Neural progenitor cell (in vitro differentiated cells): ENCODE data around the gene LRRTM4.

Experiments used
- CTCF ChIP-seq: fragments of 200-600 bp; sonication (generic); IDR thresholded peaks from 2 replicates; pipeline ENCODE4 v1.5.1; 2017; ENCODE audit warnings: antibody characterized with exemption, mild to moderate bottlenecking
- EZH2 ChIP-seq: fragments of 200-600 bp; sonication (generic); IDR thresholded peaks from 2 replicates; pipeline ENCODE4 v1.6.1; 2017; ENCODE audit warnings: antibody characterized with exemption, mild to moderate bottlenecking, moderate library complexity
- EZH2phosphoT487 ChIP-seq: fragments of 200-600 bp; sonication (generic); IDR thresholded peaks from 2 replicates; pipeline ENCODE4 v1.6.1; 2017; ENCODE audit warnings: antibody characterized with exemption

- no peak for TF ChIP-seq CTCF
- TF ChIP-seq EZH2phosphoT487, result no peak
- no peak for TF ChIP-seq EZH2
Measured at GRCh38 chr2:77086051-77086450, 436.1 kb downstream of the LRRTM4 start.
